ENCODE data around the gene CSPG4. TPM values are rescaled to one million over a fixed set of nuclear protein-coding genes. Genes with fewer than 3 reads are reported as not detected.

CSPG4 gene
- total and polyA plus RNA-seq, 2 of the 4 experiments (the other 2 are of a cell fraction): 12.4 to 28.4 TPM

- Histone ChIP-seq H3K4ac (ENCODE audit: low read depth, low read length) (peak overlapping the region; percentile 64), H2AK5ac (ENCODE audit: low read depth, low read length) (peak overlapping the region; percentile 95), H2BK20ac (ENCODE audit: low read depth, low read length) (no peak overlapping the region), H3K56ac (ENCODE audit: extremely low read depth, insufficient read depth, low read length) (no peak overlapping the region), H4K5ac (ENCODE audit: low read depth, low read length) (no peak overlapping the region), H3K9ac (ENCODE audit: low read depth, low read length) (no peak overlapping the region), H3K18ac (ENCODE audit: low read depth, low read length) (no peak overlapping the region), H3K27me3 (ENCODE audit: control insufficient read depth, insufficient read depth, low read length) (no peaks in the 10 kb centered on the region), H3K4me1 (ENCODE audit: control insufficient read depth, insufficient read depth, low read length) (peaks cover 38% of the 10 kb centered on the region), H3K14ac (replicated peaks; ENCODE audit: low read depth, low read length) (peak overlapping the region; percentile 52; the same call in 1 of the 2 replicates), H3K4me3 (ENCODE audit: insufficient read depth, low read depth, low read length) (no peak overlapping the region), H3K23ac (ENCODE audit: low read depth, low read length) (no peak overlapping the region; the same call in 1 of the 2 replicates), H4K91ac (ENCODE audit: insufficient read depth, low read depth, low read length) (peak overlapping the region; percentile 33; the same call in 1 of the 2 replicates), H2AFZ (replicated peaks; ENCODE audit: low read length, poor library complexity) (peak overlapping the region; percentile 18), H4K20me1 (ENCODE audit: insufficient read depth, low read length) (peaks cover 13% of the 10 kb centered on the region; the same call in 1 of the 2 replicates), H3K27ac (ENCODE audit: insufficient read depth, low read length) (no peak overlapping the region), H3K4me2 (ENCODE audit: low read depth, low read length) (no peak overlapping the region), H3K9me3 (ENCODE audit: control insufficient read depth, insufficient read depth, low read length) (no peaks in the 10 kb centered on the region), H3K9me1 (ENCODE audit: insufficient read depth, low read length) (peaks cover 9% of the 10 kb centered on the region), H3K79me1 (ENCODE audit: low read depth in 1 of 2, low read length in 2 of 2) (peaks cover 11 to 67% of the 10 kb centered on the region in 2 experiments), H2BK5ac (ENCODE audit: low read depth, low read length, poor library complexity, severe bottlenecking) (peak overlapping the region; percentile 10), H2BK120ac (ENCODE audit: low read depth, low read length) (0 out of 2 replicates have a peak overlapping the region, but pooled peaks have one; percentile 66), H2BK15ac (ENCODE audit: low read depth, low read length) (no peak overlapping the region; the same call in 2 of the 3 replicates), H3K36me3 (ENCODE audit: control insufficient read depth, insufficient read depth, low read length) (peaks cover 2% of the 10 kb centered on the region; the same call in 1 of the 2 replicates), H2AK9ac (replicated peaks; ENCODE audit: low read depth, low read length, poor library complexity) (peak overlapping the region; percentile 62), H4K8ac (ENCODE audit: low read depth in 2 of 2, low read length in 2 of 2) (peak overlapping the region in 1 of 2 experiments; percentile 28; a peak in 1 of 4 replicates)
- no TSS peak for BruUV-seq (replicated peaks)
- dilution Hi-C loops (cut with HindIII; ENCODE audit: low sequenced_read_pairs, unreplicated experiment): no loop called here
- intact Hi-C loops (cut with micrococcal nuclease): no loop called here
- 75% methylated on average over 2 of the region's 14 CpGs; no CpG with 5 or more reads in 1 of the 2 experiments for WGBS, 2 experiments (ENCODE audit: extremely low coverage in 2 of 2, insufficient read length in 1 of 2)
- TF ChIP-seq BHLHE40 (IDR thresholded peaks at IDR 0.05; ENCODE audit: low read depth, low read length): no peak
- TF ChIP-seq CHD1 (IDR thresholded peaks at IDR 0.05; ENCODE audit: low read depth, low read length): no peak
- no peak for TF ChIP-seq NFE2L2 (IDR thresholded peaks at IDR 0.05; ENCODE audit: low read depth, low read length)
- no peak for TF ChIP-seq FOS (IDR thresholded peaks at IDR 0.05; ENCODE audit: low read depth, low read length)
- no peak for TF ChIP-seq CEBPB (IDR thresholded peaks at IDR 0.05; ENCODE audit: low read depth, low read length)
- TF ChIP-seq RAD21 (IDR thresholded peaks at IDR 0.05; ENCODE audit: low read length): no peak
- no peak for TF ChIP-seq POLR2A (IDR thresholded peaks at IDR 0.05; ENCODE audit: low read depth, low read length)
- no peak for TF ChIP-seq ELK1 (IDR thresholded peaks at IDR 0.05; ENCODE audit: borderline replicate concordance, low read depth, low read length)
- TF ChIP-seq SMC3 (IDR thresholded peaks at IDR 0.05; ENCODE audit: low read depth, low read length): no peak
- no peak for TF ChIP-seq MXI1 (IDR thresholded peaks at IDR 0.05; ENCODE audit: borderline replicate concordance, low read depth, low read length)
- TF ChIP-seq USF2 (IDR thresholded peaks at IDR 0.05; ENCODE audit: low read depth, low read length): no peak
- in situ Hi-C loops (cut with MboI; ENCODE audit: low sequenced_read_pairs): no loop called here
- DNase-seq (no peak), ATAC-seq (ENCODE audit: low read depth) (no peak)
- ChIA-PET POLR2A (ENCODE audit: unreplicated experiment) (no interaction called here), CTCF (no interaction called here)
Observed at GRCh38 chr15:75696311-75696720, 16.3 kb downstream of the CSPG4 start.

Measured in IMR-90 (cell line).